ENCODE data around the gene SMIM43.

Gene SMIM43

GRCh38 chr4:121764702-121765367 lies at the start of gene SMIM43:
TSS of gene SMIM43 (minus strand) at chr4:121765164. CDS start at chr4:121765105, 59 bp downstream.
- peaks cover 2% of the 10 kb centered on the region for H3K27me3 ChIP-seq (replicated peaks; ENCODE audit: control insufficient read depth, insufficient read depth, low read length)
- no peaks in the 10 kb centered on the region for H3K36me3 ChIP-seq (ENCODE audit: control insufficient read depth, insufficient read depth, low read length)
- peak within 1 kb of the TSS; percentile 33 for H3K4me3 ChIP-seq (replicated peaks; ENCODE audit: low read depth, low read length)
- DNase-seq (ENCODE audit: extremely low read depth, insufficient read length), result peak; percentile 9
- no peak for TF ChIP-seq CTCF (IDR thresholded peaks at IDR 0.05; ENCODE audit: insufficient read depth, low read length, poor library complexity, severe bottlenecking)

- TF ChIP-seq CTCF (IDR thresholded peaks at IDR 0.05; ENCODE audit: insufficient read depth, low read length, poor library complexity, severe bottlenecking), result no peak
- no peak overlapping the region for H3K4me3 ChIP-seq (replicated peaks; ENCODE audit: low read depth, low read length)
- no peaks in the 10 kb centered on the region for H3K27me3 ChIP-seq (replicated peaks; ENCODE audit: control insufficient read depth, insufficient read depth, low read length)
- no peak for DNase-seq (ENCODE audit: extremely low read depth, insufficient read length)
- H3K36me3 ChIP-seq (ENCODE audit: control insufficient read depth, insufficient read depth, low read length), result peaks cover 3% of the 10 kb centered on the region
Measured at GRCh38 chr4:121814756-121815155, 49.8 kb upstream of the SMIM43 start.

- no peak for DNase-seq (ENCODE audit: extremely low read depth, insufficient read length)
- no peak overlapping the region for H3K4me3 ChIP-seq (replicated peaks; ENCODE audit: low read depth, low read length)
- peaks cover 5% of the 10 kb centered on the region for H3K36me3 ChIP-seq (ENCODE audit: control insufficient read depth, insufficient read depth, low read length)
- TF ChIP-seq CTCF (IDR thresholded peaks at IDR 0.05; ENCODE audit: insufficient read depth, low read length, poor library complexity, severe bottlenecking), result no peak
- H3K27me3 ChIP-seq (replicated peaks; ENCODE audit: control insufficient read depth, insufficient read depth, low read length), result no peaks in the 10 kb centered on the region
Measured at GRCh38 chr4:121811122-121811521, 46.2 kb upstream of the SMIM43 start.

- no peak overlapping the region for H3K4me3 ChIP-seq (replicated peaks; ENCODE audit: low read depth, low read length)
- TF ChIP-seq CTCF (IDR thresholded peaks at IDR 0.05; ENCODE audit: insufficient read depth, low read length, poor library complexity, severe bottlenecking), result no peak
- H3K36me3 ChIP-seq (ENCODE audit: control insufficient read depth, insufficient read depth, low read length), result peaks cover 6% of the 10 kb centered on the region
- no peak for DNase-seq (ENCODE audit: extremely low read depth, insufficient read length)
- no peaks in the 10 kb centered on the region for H3K27me3 ChIP-seq (replicated peaks; ENCODE audit: control insufficient read depth, insufficient read depth, low read length)
Measured at GRCh38 chr4:121806411-121806810, 41.4 kb upstream of the SMIM43 start.

- no peak for TF ChIP-seq CTCF (IDR thresholded peaks at IDR 0.05; ENCODE audit: insufficient read depth, low read length, poor library complexity, severe bottlenecking)
- no peaks in the 10 kb centered on the region for H3K27me3 ChIP-seq (replicated peaks; ENCODE audit: control insufficient read depth, insufficient read depth, low read length)
- H3K4me3 ChIP-seq (replicated peaks; ENCODE audit: low read depth, low read length), result peak overlapping the region; percentile 80
- no peak for DNase-seq (ENCODE audit: extremely low read depth, insufficient read length)
- peaks cover 4% of the 10 kb centered on the region; the same call in 1 of the 2 replicates for H3K36me3 ChIP-seq (ENCODE audit: control insufficient read depth, insufficient read depth, low read length)
Measured at GRCh38 chr4:121801715-121802075, 36.7 kb upstream of the SMIM43 start.

Measured in GM06990 (cell line).